Amniotic stem cell (primary cell): Measurements from ENCODE around the gene KDM1B.
"Not testable (repeated sequence)": the region's sequence is repeated elsewhere in the genome, so short reads cannot be mapped to it uniquely, and the experiment has no call there.

Experiments used
- DNase-seq: peaks from one replicate; lab custom pipeline; 2025; lab: John Stamatoyannopoulos, UW

The KDM1B gene

DNA sequence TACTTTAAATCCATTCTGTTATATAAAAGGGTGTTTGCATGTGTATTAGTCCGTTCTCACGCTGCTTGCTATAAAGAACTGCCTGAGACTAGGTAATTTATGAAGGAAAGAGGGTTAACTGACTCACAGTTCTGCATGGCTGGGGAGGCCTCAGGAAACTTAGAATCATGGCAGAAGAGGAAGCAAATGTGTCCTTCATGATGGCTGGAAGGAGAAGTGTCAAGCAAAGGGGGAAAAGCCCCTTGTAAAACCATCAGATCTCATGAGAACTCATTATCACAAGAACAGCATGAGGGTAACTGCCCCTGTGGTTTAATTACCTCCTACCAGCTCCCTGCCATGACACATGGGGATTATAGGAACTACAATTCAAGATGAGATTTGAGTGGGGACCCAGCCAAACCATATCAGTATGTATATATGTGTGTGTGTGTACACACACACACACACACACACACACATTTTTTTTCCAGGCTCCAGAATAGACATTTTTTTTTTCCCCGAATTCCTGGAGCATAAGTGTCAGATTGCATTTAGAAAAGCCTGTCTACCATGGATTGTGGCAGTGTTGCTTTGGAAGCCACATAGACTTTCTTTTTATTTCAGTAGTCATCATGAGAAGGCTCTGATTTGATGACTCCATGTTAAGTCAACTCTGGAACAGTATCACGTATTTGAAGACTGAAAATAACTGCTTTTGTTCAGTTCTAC is 31.5 kb downstream of the KDM1B start:
- no peak for DNase-seq

GRCh38 chr6:18187701-18188100 is 32.5 kb downstream of the KDM1B start:
- no peak for DNase-seq

- DNase-seq = no peak
Measured at GRCh38 chr6:18189196-18189595, 34.0 kb downstream of the KDM1B start.

GRCh38 chr6:18192026-18192425 is 36.8 kb downstream of the KDM1B start:
- DNase-seq = no peak

- no peak for DNase-seq
Measured at GRCh38 chr6:18203786-18204185, 48.6 kb downstream of the KDM1B start.

DNA sequence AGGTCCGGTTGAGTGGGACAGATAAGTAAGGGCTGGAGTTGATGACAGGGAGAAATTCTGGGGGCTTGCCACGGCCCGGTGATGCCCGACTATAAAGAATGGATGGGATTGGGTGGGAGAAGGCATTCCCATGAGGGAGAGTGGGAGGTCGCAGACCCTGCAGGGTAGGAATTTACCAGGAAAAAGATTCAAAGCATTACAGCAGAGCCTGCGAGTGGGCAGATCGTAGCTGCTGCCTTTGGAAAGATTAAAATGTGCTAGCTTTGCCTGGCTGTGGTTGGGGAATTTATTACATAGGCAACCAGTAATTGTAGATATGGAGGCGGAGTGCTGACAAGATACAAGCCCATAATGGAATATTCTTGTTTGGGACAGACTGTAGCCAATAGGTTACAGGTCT is 49.5 kb downstream of the KDM1B start:
- no peak for DNase-seq

DNA sequence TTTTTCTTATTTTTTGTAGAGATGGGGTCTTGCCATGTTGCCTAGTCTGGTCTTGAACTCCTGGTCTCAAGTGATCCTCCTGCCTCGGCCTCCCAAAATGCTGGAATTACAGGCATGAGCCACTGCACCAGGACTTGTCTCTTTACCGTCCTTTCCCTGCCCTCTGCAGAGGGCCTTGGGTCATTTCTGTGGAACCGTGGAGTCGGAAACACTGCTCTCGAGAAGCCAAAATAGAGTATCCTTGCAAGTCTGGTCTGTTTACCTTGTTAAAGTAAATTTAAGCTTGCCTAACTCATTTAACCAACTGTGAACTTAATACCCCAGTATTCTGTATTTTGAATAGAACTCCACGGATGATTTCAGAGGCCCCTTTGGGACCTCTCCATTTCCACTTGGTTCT is 51.4 kb downstream of the KDM1B start:
- no peak for DNase-seq

DNA sequence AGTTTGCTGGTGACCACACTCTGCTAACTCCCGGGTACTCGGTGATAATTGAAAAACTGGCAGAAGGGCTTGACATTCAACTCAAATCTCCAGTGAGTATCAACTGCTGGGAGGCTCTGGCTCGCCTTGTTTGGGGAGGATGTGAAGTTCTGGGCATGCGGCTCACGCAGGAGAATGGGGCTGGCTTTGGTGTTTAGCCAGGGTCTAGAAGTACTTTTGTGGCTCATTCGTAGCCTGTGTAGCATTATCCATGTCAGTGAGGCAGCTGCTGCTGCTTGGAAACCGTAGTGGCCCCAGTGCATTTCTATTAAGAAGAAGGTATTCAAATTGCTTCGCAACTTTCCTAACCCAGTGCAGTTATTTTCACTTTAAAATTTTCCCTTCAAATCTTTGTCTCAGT is 52.2 kb downstream of the KDM1B start:
- DNase-seq = no peak

DNA sequence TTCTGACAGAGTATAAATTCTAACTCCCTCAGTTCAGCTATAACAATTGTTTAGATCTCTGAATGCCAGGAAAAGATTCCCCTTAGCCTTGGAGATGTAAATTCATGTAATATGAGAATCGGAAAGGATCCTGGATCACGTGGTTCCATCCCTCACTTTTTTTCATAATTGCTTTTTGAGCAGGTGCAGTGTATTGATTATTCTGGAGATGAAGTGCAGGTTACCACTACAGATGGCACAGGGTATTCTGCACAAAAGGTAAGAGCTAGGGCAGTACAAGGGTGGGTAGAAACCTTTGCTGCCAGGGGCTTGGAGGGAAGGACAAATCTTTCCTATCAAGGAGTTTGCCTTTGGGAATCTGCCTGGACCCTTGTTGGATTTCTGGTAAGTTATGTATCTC is 52.7 kb downstream of the KDM1B start:
- DNase-seq = no peak

DNA sequence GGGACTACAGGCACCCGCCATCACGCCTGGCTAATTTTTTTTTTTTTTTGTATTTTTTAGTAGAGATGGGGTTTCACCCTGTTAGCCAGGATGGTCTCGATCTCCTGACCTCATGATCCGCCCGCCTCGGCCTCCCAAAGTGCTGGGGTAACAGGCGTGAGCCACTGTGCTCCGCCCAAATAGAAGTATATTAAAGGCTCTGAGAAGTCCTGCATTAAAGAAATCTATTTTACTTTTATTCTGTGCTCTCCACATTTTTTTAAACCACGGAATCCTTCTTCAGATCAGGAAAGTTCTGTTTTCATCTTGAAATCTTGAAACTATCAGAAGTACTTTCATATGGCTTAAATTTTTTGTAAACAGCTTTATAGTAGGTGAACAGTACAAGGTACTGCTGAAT is 53.6 kb downstream of the KDM1B start:
- DNase-seq = not testable (repeated sequence)

DNA sequence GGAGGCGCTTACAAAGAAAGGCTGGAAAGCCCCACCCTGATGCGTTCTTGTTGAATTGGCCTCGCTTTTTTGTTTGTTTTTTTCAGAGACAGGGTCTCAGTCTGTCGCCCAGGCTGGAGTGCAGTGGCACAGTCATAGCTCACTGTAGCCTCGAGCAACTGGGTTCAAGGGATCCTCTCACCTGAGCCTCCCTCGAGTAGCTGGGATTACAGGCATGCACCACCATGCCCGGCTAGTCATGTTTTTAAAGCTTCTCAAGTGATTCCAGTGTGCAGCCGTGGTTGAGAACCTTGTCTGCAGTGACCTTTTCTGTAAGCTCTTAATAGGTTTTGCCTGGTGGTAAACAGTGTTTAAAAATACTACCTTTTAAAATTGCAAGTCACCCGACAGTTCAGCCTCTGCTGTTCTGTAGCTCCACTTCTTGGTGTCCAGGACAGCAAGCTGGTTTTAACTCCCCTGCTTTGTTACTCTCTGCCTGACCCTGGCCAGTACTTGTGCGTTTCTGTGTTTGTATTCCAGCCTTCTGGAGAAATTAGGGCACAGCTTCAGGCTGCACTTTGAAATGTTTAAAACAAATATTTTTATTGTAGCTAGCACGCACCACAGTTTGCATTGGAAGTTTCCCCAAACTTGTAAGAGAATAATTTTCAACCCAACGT is 54.4 kb downstream of the KDM1B start:
- DNase-seq = no peak

DNA sequence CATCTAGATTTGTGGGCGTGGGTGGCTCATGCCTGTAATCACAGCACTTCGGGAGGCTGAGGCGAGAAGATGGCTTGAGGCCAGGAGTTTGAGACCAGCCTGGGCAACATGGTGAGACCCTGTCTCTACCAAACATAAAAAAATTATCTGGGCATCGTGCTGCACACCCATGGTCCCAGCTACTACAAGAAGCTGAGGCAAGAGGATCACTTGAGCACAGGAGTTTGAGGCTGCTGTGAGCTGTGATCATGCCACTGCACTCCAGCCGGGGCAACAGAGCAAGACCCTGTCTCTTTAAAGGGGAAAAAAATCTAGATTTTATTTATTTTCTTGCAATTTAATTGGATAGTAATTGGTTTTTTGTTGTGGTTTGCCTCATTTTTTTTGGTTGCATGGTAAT is 55.5 kb downstream of the KDM1B start:
- DNase-seq = no peak

- DNase-seq = no peak
Measured at GRCh38 chr6:18211338-18211737, 56.1 kb downstream of the KDM1B start.

- no peak for DNase-seq
Measured at GRCh38 chr6:18212231-18212630, 57.0 kb downstream of the KDM1B start.

- DNase-seq = no peak
Measured at GRCh38 chr6:18213439-18213838, 58.2 kb downstream of the KDM1B start.

DNA sequence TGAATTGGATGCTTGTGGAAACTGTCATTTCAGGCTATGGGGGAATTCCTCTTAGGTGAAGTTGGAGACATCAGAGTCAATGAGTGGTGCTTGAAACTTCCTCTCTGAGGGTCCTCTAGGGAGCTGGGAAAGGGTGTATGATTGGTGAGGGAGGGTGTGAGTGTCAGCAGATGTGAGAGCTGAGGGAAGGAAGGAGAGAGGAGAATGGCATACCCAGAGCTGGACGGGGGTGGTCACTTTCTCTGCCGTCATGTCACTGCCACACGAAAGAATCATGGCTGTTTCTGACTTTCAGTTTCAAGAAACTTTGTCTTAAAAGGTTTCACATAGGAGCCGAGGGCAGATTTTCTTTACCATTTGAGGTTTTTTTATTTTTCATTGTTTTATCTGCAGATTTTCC is 58.8 kb downstream of the KDM1B start:
- DNase-seq = no peak

DNA sequence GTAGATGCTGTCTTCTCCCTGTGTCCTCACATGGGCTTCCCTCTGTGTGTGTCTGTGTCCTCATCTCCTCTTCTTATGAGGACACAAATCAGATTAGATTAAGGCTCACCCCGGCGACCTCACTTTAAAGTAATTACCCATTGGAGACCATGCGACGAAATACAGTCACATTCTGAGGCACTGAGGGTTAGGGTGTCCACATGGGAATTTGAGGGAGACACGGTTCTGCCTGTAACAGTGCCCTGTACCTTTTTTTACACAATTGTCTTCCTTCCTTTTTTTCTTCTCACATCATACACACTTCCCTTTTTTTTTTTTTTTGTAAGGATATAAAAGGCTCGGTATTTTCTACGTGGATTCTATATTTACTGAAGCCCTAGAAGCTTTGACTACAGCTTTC is 60.2 kb downstream of the KDM1B start:
- DNase-seq = no peak

DNA sequence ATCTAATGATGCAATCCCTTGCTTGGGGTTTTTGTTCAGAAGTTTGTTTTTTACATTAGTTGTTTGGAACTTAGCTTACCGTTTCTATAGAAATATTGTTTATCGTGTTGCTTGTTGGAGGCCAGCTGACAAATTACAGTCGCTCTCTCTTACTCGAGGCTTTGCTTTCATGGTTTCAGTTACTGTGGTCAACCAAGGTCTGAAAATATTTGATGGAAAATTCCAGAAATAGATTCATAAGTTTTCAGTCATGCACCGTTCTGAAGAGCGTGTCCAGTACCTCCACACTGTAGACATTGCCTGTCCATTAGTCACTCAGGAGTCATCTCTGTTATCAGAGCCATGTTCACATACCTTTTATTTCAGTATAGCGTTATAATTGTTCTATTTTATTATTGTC is 61.2 kb downstream of the KDM1B start:
- DNase-seq = peak; percentile 69

DNA sequence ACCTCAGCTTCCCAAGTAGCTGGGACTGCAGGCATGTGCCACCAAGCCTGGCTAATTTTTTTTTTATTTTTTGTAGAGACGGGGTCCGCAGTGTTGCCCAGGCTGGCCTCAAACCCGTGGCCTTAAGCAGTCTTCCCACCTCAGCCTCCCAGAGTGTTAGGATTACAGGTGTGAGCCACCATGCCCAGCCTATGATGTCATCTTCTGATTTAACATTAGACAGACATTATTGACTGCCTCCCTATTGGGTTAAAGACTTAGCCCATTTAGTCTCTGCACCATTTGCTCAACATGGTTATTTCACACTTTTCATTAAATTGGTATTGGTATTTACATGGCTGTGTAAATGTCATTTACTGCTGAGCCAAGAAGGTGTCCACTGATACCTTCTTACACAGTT is 63.0 kb downstream of the KDM1B start:
- no peak for DNase-seq

DNA sequence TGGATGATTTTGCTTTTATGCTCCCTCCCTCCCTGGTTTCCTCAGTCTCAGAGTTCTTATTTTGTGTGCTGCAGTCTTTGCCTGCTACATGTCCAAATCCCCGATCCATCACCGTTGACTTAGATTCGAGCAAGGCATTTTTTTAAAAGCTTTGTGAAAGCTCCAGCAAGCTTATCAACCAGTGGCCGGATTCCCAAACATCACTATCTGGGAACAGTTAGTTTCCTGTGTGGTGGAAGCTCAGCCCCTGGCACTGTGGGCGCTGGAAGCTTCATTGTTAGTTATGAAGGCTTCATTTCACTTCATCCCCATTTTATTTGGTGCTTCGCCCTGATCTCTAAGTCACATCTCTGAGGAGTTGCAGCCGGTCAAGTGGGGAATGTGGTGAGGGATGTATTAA is 64.4 kb downstream of the KDM1B start:
- no peak for DNase-seq

DNA sequence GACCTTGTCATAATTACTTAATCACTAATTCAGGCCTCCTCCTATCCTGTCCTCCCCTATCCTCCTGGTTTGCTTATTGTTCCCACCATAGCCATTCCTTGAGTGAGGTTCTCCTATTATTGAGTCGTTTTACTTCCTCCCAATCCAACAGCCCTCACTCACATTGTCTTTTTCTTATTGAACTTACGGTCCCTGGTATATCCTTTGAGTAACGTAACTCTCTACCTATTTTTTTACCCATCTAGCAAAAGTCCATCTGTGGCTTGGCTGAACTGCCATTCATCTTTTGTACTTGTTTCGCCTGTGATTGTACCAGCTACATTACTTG is 66.0 kb downstream of the KDM1B start:
- no peak for DNase-seq

DNA sequence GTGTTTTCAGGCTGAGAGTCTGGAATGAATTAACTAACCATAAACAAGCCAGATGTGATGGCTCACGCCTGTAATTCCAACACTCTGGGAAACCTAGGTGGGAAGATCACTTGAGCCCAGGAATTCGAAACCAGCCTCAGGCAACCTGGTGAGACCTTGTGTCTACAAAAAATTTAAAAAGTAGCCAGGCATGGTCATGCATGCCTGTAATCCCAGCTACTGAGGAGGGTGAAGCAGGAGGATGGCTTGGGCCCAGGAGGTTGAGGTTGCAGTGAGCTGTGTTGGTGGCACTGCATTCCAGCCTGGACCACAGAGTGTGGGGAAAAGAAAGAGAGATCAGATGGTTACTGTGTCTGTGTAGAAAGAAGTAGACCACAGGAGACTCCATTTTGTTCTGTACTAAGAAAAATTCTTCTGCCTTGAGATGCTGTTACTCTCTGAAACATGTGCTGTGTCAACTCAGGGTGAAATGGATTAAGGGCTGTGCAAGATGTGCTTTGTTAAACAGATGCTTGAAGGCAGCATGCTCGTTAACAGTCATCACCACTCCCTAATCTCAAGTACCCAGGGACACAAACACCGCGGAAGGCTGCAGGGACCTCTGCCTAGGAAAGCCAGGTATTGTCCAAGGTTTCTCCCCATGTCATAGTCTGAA is 71.4 kb downstream of the KDM1B start:
- DNase-seq = peak; percentile 63

- DNase-seq = not testable (repeated sequence)
Measured at GRCh38 chr6:18227166-18227565, 71.9 kb downstream of the KDM1B start.

GRCh38 chr6:18228590-18228989 is 73.4 kb downstream of the KDM1B start:
- DNase-seq = not testable (repeated sequence)
